ENCODE results near the gene GARIN5A.

The GARIN5A gene

DNA sequence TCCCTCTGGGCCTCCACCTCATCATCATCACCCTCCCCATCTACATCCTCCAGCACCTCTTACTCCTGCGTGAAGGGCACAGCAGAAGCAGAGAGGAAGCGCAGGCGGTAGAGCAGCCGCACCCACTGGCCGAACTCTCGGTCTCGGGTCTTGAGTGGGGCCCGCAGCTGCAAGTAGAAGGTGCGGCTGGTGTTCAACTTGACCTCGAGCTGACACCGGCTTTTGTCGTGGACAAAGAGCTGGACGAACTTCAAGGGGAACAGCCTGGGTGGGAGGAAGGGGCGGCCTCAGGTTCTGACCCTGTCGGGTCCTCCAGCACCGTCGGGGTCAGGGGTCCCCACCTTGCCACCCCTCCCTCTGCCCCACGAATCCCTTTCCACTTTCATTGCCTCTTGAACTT lies 9.1 kb downstream of the GARIN5A start:
- no peak overlapping the region for H3K4me3 ChIP-seq (ENCODE audit: low read length)
- H3K4me1 ChIP-seq (ENCODE audit: insufficient read depth, low read length), result no peaks in the 10 kb centered on the region
- peaks cover 34% of the 10 kb centered on the region for H3K9me3 ChIP-seq (ENCODE audit: insufficient read depth, low read depth, low read length)
- H3K36me3 ChIP-seq (ENCODE audit: insufficient read depth, low read depth, low read length), result no peaks in the 10 kb centered on the region
- no peak overlapping the region for H3K27ac ChIP-seq (ENCODE audit: low read length)
- no peaks in the 10 kb centered on the region for H3K27me3 ChIP-seq (ENCODE audit: insufficient read depth, low read length)
- no peak overlapping the region for H3K9ac ChIP-seq (ENCODE audit: low read depth, low read length)

DNA sequence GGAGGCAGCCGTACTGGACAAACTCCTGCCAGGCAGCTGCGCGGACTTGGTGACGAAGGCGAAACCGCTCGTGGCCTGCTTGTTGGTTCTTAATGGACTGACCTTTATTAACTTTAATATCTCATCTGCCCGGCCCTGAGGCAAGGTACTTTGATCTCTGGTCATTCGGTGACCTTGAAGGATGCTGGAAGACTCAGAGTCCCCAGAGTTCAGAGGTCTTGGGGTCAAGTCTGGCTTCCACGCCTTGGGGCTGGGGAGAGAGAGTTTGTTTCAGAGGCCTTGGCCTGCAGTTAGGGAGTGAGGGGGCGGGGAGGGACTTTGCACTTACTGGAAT lies 10.0 kb downstream of the GARIN5A start:
- H3K27ac ChIP-seq (ENCODE audit: low read length), result no peak overlapping the region

DNA sequence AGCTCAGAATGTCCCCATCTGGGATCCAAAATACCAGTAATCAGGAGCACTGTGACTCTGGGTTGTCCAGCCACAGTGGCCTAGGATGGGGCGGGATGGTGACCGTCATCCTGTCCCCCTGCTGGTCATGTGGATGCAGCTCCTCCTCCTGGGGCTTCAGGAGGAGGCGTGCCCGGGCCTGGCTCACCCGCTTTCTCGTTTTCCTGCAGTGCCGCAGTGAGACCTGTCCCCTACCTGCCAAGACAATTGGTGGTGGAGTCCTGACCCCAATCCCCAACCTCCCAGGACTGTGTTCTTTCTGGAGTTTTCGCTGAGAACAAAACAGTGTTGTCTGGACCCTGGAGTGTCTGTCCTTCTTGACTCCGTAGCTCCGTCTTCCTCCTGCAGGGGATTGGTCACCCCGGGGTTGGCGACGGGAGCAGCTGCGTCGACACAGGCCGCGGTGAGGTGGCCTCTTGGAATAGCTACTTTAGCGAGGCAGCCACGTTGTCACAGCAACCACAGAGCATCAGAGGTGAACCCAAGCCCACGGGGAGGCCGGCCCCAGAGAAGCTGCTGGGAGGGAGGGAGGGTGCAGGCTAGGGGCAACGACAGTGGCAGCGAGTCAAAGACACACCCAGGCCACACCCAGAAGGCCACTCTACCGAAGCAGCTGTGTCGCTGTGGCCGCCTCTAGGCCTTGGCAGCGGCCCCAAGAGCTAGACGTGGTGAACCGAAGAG lies 10.5 kb downstream of the GARIN5A start:
- Histone ChIP-seq H3K27me3 (ENCODE audit: insufficient read depth, low read length) (no peaks in the 10 kb centered on the region), H3K4me1 (ENCODE audit: insufficient read depth, low read length) (no peaks in the 10 kb centered on the region), H3K9ac (ENCODE audit: low read depth, low read length) (no peak overlapping the region), H3K27ac (ENCODE audit: low read length) (no peak overlapping the region), H3K4me3 (ENCODE audit: low read length) (no peak overlapping the region), H3K9me3 (ENCODE audit: insufficient read depth, low read depth, low read length) (peaks cover 22% of the 10 kb centered on the region), H3K36me3 (ENCODE audit: insufficient read depth, low read depth, low read length) (no peaks in the 10 kb centered on the region)

More for the DNA sequence above, 10.0 kb downstream of the GARIN5A start:
- H3K9me3 ChIP-seq (ENCODE audit: insufficient read depth, low read depth, low read length), result peaks cover 27% of the 10 kb centered on the region
- H3K4me1 ChIP-seq (ENCODE audit: insufficient read depth, low read length), result no peaks in the 10 kb centered on the region
- H3K27me3 ChIP-seq (ENCODE audit: insufficient read depth, low read length), result no peaks in the 10 kb centered on the region
- H3K9ac ChIP-seq (ENCODE audit: low read depth, low read length), result no peak overlapping the region
- no peak overlapping the region for H3K4me3 ChIP-seq (ENCODE audit: low read length)
- H3K36me3 ChIP-seq (ENCODE audit: insufficient read depth, low read depth, low read length), result no peaks in the 10 kb centered on the region

DNA sequence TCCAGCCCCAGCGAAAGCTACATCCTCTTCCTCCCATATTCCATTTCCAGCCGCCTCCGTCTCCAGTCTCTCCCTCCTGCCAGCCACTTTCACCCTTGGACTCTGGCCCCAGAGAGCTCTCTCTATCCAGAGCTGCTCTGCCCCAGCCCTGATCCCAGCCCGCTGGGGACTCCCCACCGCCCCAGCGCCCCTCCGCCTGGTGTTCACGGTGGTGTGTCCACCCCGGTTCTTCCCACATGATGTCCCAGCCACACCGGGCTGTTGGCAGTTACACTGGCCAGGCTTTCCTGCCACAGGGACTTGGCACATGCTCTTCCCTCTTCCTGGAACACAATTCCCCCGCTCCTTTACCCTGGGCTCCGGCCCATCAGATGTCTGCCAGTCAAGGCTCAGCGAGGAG lies 11.6 kb downstream of the GARIN5A start:
- H3K27me3 ChIP-seq (ENCODE audit: insufficient read depth, low read length), result no peaks in the 10 kb centered on the region
- H3K4me3 ChIP-seq (ENCODE audit: low read length), result no peak overlapping the region
- no peaks in the 10 kb centered on the region for H3K4me1 ChIP-seq (ENCODE audit: insufficient read depth, low read length)
- no peak overlapping the region for H3K9ac ChIP-seq (ENCODE audit: low read depth, low read length)
- no peak overlapping the region for H3K27ac ChIP-seq (ENCODE audit: low read length)
- H3K36me3 ChIP-seq (ENCODE audit: insufficient read depth, low read depth, low read length), result no peaks in the 10 kb centered on the region
- H3K9me3 ChIP-seq (ENCODE audit: insufficient read depth, low read depth, low read length), result peaks cover 21% of the 10 kb centered on the region

DNA sequence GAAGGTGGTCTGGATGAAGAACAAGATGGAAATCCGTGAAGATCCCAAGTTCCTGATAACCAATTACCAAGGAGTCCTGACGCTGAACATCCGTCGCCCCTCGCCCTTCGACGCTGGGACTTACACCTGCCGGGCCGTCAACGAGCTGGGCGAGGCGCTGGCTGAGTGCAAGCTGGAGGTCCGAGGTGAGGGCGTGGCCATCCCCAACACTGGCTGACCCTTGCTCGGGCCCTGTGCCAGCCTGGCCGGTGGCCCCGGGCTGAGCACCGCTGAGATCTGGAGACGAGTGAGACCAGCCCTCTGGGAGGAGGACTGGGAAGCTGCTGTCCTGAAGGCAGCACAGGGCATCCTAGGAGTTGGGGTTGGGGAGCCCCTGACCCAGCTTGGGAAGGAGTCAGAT lies 12.3 kb downstream of the GARIN5A start:
- H3K4me3 ChIP-seq (ENCODE audit: low read length), result no peak overlapping the region

DNA sequence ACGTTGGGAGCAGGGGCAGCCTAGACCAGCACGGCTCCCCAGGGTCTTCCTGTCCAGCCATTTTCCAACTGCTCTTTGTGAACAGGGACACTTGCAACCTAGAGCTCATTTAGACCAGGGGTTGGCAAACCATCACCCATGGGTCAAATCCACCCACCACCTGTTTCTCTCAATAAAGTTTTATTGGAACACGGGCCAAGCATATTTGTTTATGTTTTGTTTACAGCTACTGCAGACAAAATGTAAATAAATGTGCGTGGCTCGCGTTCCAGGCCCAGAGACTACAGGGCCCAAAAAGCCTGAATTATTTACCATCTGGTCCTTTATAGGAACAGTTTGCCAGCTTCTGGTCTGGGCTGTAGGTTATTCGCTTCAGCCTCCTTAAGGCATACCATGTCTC lies 13.7 kb downstream of the GARIN5A start:
- H3K27ac ChIP-seq (ENCODE audit: low read length), result no peak overlapping the region
- no peaks in the 10 kb centered on the region for H3K36me3 ChIP-seq (ENCODE audit: insufficient read depth, low read depth, low read length)
- H3K4me3 ChIP-seq (ENCODE audit: low read length), result no peak overlapping the region
- no peak overlapping the region for H3K9ac ChIP-seq (ENCODE audit: low read depth, low read length)
- peaks cover 13% of the 10 kb centered on the region for H3K9me3 ChIP-seq (ENCODE audit: insufficient read depth, low read depth, low read length)
- no peaks in the 10 kb centered on the region for H3K27me3 ChIP-seq (ENCODE audit: insufficient read depth, low read length)
- no peaks in the 10 kb centered on the region for H3K4me1 ChIP-seq (ENCODE audit: insufficient read depth, low read length)

More for the DNA sequence above, 12.3 kb downstream of the GARIN5A start:
- H3K4me1 ChIP-seq (ENCODE audit: insufficient read depth, low read length), result no peaks in the 10 kb centered on the region
- H3K9ac ChIP-seq (ENCODE audit: low read depth, low read length), result no peak overlapping the region
- no peak overlapping the region for H3K27ac ChIP-seq (ENCODE audit: low read length)
- H3K27me3 ChIP-seq (ENCODE audit: insufficient read depth, low read length), result no peaks in the 10 kb centered on the region
- no peaks in the 10 kb centered on the region for H3K36me3 ChIP-seq (ENCODE audit: insufficient read depth, low read depth, low read length)
- H3K9me3 ChIP-seq (ENCODE audit: insufficient read depth, low read depth, low read length), result peaks cover 15% of the 10 kb centered on the region

DNA sequence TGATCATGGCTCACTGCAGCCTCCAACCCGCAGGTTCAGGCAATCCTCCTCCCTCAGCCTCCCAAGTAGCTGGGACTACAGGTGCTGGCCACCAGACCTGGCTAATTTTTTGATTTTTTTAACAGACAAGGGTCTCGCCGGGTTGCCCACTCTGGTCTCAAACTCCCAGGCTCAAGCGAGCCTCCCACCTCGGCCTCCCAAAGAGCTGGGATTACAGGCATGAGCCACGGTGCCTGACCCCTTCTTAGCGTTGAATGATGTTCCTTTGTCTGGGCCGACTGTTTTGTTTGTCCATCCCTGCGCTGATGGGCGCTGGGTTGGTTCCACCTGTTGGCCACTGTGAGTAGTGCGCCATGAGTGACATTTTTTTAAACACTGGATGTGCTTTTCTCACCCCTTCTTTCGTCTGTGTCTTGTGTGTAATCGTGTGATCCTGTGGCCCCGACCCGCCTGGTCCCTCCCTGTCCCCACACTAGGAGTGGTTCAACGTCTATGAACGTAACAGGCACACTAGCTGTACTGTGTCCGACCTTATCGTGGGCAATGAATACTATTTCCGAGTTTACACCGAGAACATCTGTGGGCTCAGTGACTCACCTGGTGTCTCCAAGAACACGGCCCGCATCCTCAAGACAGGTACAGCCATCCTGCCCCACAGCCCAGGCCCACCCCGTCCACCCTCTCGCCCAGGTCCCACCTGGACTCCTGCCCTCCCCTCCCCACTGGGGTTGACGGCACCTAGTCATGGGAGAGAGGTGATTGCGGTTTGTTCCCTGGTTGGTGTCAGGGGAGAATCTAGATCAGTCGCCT lies 15.4 kb downstream of the GARIN5A start:
- H3K4me3 ChIP-seq (ENCODE audit: low read length), result no peak overlapping the region
- H3K36me3 ChIP-seq (ENCODE audit: insufficient read depth, low read depth, low read length), result no peaks in the 10 kb centered on the region
- no peak overlapping the region for H3K27ac ChIP-seq (ENCODE audit: low read length)
- H3K9ac ChIP-seq (ENCODE audit: low read depth, low read length), result no peak overlapping the region
- H3K9me3 ChIP-seq (ENCODE audit: insufficient read depth, low read depth, low read length), result peaks cover 14% of the 10 kb centered on the region
- no peaks in the 10 kb centered on the region for H3K4me1 ChIP-seq (ENCODE audit: insufficient read depth, low read length)
- H3K27me3 ChIP-seq (ENCODE audit: insufficient read depth, low read length), result no peaks in the 10 kb centered on the region

DNA sequence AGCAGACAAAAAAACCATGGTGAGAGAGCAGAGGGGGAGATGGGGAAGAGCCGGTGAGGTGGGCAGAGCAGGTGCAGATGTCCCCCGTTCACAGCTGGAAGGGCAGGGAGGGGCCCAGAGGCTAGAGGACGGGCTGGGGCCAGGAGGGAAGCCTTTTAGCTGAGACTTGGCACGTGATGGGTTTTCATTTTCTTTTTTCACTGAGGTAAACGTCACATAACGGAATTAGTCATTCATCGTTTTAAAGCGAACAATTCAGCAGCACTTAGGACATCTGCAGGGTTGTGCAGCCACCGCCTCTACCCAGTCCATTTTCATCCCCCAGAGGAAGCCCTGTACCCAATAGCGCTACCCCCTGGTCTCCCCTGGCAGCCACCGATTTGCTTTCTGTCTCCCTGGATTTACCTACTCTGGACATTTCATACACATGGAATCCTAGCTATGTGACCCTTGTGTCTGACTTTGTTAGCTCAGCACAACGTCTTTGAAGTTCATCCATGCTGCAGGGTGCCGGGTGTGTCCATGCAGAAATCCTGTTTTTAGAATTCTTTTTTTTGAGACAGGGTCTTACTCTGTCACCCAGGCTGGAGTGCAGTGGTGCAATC lies 16.4 kb downstream of the GARIN5A start:
- Histone ChIP-seq H3K27ac (ENCODE audit: low read length) (no peak overlapping the region), H3K4me1 (ENCODE audit: insufficient read depth, low read length) (no peaks in the 10 kb centered on the region), H3K9ac (ENCODE audit: low read depth, low read length) (no peak overlapping the region), H3K36me3 (ENCODE audit: insufficient read depth, low read depth, low read length) (no peaks in the 10 kb centered on the region), H3K4me3 (ENCODE audit: low read length) (no peak overlapping the region), H3K9me3 (ENCODE audit: insufficient read depth, low read depth, low read length) (peaks cover 24% of the 10 kb centered on the region), H3K27me3 (ENCODE audit: insufficient read depth, low read length) (no peaks in the 10 kb centered on the region)

DNA sequence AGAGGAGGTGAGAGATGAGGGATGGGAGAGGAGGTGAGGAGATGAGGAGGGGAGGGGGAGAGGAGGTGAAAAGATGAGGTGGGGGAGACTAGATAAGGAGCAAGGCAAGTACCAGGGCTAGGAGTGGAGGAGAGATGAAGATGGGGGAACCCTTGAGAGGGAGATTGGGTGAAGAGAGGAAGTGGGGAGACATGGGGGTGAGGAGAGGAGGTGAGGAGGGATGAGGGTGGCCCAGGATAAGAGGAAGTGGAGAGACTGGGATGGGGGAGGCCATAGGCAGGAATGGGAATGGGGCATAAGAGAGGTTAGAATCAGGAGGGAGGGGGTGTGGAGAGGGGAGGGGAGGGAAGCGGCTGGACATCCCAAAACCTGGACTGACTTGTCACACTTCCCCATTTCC lies 17.0 kb downstream of the GARIN5A start:
- H3K4me1 ChIP-seq (ENCODE audit: insufficient read depth, low read length), result no peaks in the 10 kb centered on the region
- H3K27ac ChIP-seq (ENCODE audit: low read length), result no peak overlapping the region
- H3K36me3 ChIP-seq (ENCODE audit: insufficient read depth, low read depth, low read length), result no peaks in the 10 kb centered on the region
- no peaks in the 10 kb centered on the region for H3K27me3 ChIP-seq (ENCODE audit: insufficient read depth, low read length)
- H3K4me3 ChIP-seq (ENCODE audit: low read length), result no peak overlapping the region
- peaks cover 24% of the 10 kb centered on the region; the same call in 1 of the 2 replicates for H3K9me3 ChIP-seq (ENCODE audit: insufficient read depth, low read depth, low read length)
- no peak overlapping the region for H3K9ac ChIP-seq (ENCODE audit: low read depth, low read length)

DNA sequence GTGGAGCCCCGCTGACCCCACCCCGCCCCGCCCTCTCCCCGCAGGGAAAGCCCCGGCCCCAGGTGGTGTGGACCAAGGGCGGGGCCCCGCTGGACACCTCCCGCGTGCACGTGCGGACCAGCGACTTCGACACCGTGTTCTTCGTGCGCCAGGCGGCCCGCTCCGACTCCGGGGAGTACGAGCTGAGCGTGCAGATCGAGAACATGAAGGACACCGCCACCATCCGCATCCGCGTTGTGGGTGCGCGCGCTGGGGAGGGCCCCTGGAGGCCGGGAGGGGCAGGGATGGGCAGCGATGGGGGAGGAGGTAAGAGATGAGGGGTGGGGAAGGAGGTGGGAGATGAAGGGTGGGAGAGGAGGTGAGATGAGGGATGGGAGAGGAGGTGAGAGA lies 17.6 kb downstream of the GARIN5A start:
- Histone ChIP-seq H3K27ac (ENCODE audit: low read length) (no peak overlapping the region), H3K4me1 (ENCODE audit: insufficient read depth, low read length) (no peaks in the 10 kb centered on the region), H3K9ac (ENCODE audit: low read depth, low read length) (no peak overlapping the region), H3K4me3 (ENCODE audit: low read length) (no peak overlapping the region), H3K27me3 (ENCODE audit: insufficient read depth, low read length) (no peaks in the 10 kb centered on the region), H3K9me3 (ENCODE audit: insufficient read depth, low read depth, low read length) (peaks cover 19% of the 10 kb centered on the region; the same call in 1 of the 2 replicates), H3K36me3 (ENCODE audit: insufficient read depth, low read depth, low read length) (no peaks in the 10 kb centered on the region)

DNA sequence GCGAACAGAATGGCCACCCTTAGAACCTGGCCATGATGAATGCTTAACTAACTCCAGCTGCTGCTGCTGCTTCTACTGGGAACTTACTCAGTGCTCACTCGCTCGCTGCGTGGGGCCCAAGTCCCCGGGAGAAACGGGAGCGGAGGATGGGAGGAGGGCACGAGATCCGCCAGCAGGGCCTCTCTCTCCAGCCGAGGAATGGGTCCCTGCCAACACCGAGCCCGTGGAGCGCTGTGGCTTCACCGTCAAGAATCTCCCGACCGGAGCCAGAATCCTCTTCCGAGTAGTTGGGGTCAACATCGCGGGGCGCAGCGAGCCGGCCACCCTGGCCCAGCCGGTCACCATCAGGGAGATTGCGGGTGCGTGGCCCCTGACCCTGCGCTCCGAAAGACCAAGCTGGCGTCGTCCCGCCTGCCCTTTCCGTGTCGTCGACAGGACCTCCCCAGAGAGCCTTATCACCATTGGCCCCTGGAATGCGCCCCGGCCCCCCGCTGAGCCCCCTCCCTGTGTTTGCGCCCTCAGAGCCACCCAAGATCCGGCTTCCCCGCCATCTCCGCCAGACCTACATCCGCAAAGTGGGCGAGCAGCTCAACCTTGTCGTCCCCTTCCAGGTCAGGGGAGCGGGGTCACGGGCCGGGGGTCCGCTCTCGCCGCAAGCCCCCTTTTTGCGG lies 18.1 kb downstream of the GARIN5A start:
- no peaks in the 10 kb centered on the region for H3K27me3 ChIP-seq (ENCODE audit: insufficient read depth, low read length)
- H3K27ac ChIP-seq (ENCODE audit: low read length), result no peak overlapping the region
- no peak overlapping the region for H3K9ac ChIP-seq (ENCODE audit: low read depth, low read length)
- no peaks in the 10 kb centered on the region for H3K4me1 ChIP-seq (ENCODE audit: insufficient read depth, low read length)
- H3K9me3 ChIP-seq (ENCODE audit: insufficient read depth, low read depth, low read length), result peaks cover 21% of the 10 kb centered on the region; the same call in 1 of the 2 replicates
- no peak overlapping the region for H3K4me3 ChIP-seq (ENCODE audit: low read length)
- no peaks in the 10 kb centered on the region for H3K36me3 ChIP-seq (ENCODE audit: insufficient read depth, low read depth, low read length)
